22Rv1 (cell line): ENCODE measurements around the gene ZNFX1.

Source experiments
- CTCF ChIP-seq: fragments of 450-650 bp; IDR thresholded peaks from 2 replicates; pipeline ENCODE4 v1.5.1; 2017; ENCODE audit warnings: mild to moderate bottlenecking
- ZFX ChIP-seq: fragments of 450-650 bp; IDR thresholded peaks from 2 replicates; pipeline ENCODE4 v1.6.1; 2017; ENCODE audit warnings: antibody characterized with exemption, borderline replicate concordance

GRCh38 chr20:49320460-49320859 is 42.6 kb upstream of the ZNFX1 start:
- TF ChIP-seq CTCF: peak; percentile 41
- TF ChIP-seq ZFX: no peak
